ENCODE measurements around the gene DCHS2.

The DCHS2 gene

GRCh38 chr4:154502111-154502510 lies 10.5 kb upstream of the DCHS2 start:
- no peak for DNase-seq (ENCODE audit: low spot score in 2 of 2)
- no peaks in the 10 kb centered on the region for H3K9me3 Mint-ChIP-seq
- no peak for ATAC-seq
- H3K27ac Mint-ChIP-seq, result no peak overlapping the region
- no peaks in the 10 kb centered on the region for H3K4me1 Mint-ChIP-seq
- no peaks in the 10 kb centered on the region for H3K36me3 Mint-ChIP-seq
- H3K4me3 Mint-ChIP-seq, result no peak overlapping the region

- no peak overlapping the region for H3K27ac Mint-ChIP-seq
- H3K4me3 Mint-ChIP-seq, result no peak overlapping the region
- no peak for DNase-seq (ENCODE audit: low spot score in 2 of 2)
These were observed 6.3 kb upstream of the DCHS2 start for GRCh38 chr4:154497889-154498288.

GRCh38 chr4:154495867-154496266 lies 4.3 kb upstream of the DCHS2 start:
- Mint-ChIP-seq H3K4me1 (peaks cover 8% of the 10 kb centered on the region), H3K36me3 (no peaks in the 10 kb centered on the region), H3K9me3 (no peaks in the 10 kb centered on the region), H3K27ac (no peak overlapping the region), H3K4me3 (no peak overlapping the region)
- ATAC-seq (no peak), DNase-seq (ENCODE audit: low spot score in 2 of 2) (no peak)

More at GRCh38 chr4:154497889-154498288, 6.3 kb upstream of the DCHS2 start:
- H3K36me3 Mint-ChIP-seq, result no peaks in the 10 kb centered on the region
- H3K4me1 Mint-ChIP-seq, result no peaks in the 10 kb centered on the region
- no peaks in the 10 kb centered on the region for H3K9me3 Mint-ChIP-seq
- no peak for ATAC-seq

GRCh38 chr4:154492288-154492687 lies 689 bp upstream of the DCHS2 start:
- peak overlapping the region; percentile 59 for H3K4me3 Mint-ChIP-seq
- no peak for DNase-seq (ENCODE audit: low spot score in 2 of 2)
- no peaks in the 10 kb centered on the region for H3K9me3 Mint-ChIP-seq
- H3K36me3 Mint-ChIP-seq, result no peaks in the 10 kb centered on the region
- peaks cover 8% of the 10 kb centered on the region for H3K4me1 Mint-ChIP-seq
- no peak for ATAC-seq
- no peak overlapping the region for H3K27ac Mint-ChIP-seq

GRCh38 chr4:154490583-154491340 lies 837 bp downstream of the DCHS2 start:
- H3K4me1 Mint-ChIP-seq, result peaks cover 8% of the 10 kb centered on the region
- ATAC-seq (peak; percentile 53), DNase-seq (ENCODE audit: low spot score in 2 of 2) (no peak)
- H3K27ac Mint-ChIP-seq, result no peak overlapping the region
- no peaks in the 10 kb centered on the region for H3K9me3 Mint-ChIP-seq
- H3K4me3 Mint-ChIP-seq, result peak overlapping the region; percentile 59
- H3K36me3 Mint-ChIP-seq, result no peaks in the 10 kb centered on the region

GRCh38 chr4:154490234-154490582 lies 1.4 kb downstream of the DCHS2 start:
- H3K36me3 Mint-ChIP-seq, result no peaks in the 10 kb centered on the region
- H3K4me1 Mint-ChIP-seq, result peaks cover 8% of the 10 kb centered on the region
- no peak overlapping the region for H3K27ac Mint-ChIP-seq
- ATAC-seq (no peak), DNase-seq (ENCODE audit: low spot score in 2 of 2) (no peak)
- peak overlapping the region; percentile 59 for H3K4me3 Mint-ChIP-seq
- H3K9me3 Mint-ChIP-seq, result no peaks in the 10 kb centered on the region

GRCh38 chr4:154489558-154490233 lies 1.9 kb downstream of the DCHS2 start:
- DNase-seq (ENCODE audit: low spot score in 2 of 2) (no peak), ATAC-seq (no peak)
- Mint-ChIP-seq H3K4me3 (no peak overlapping the region), H3K4me1 (peaks cover 8% of the 10 kb centered on the region), H3K9me3 (no peaks in the 10 kb centered on the region), H3K36me3 (no peaks in the 10 kb centered on the region), H3K27ac (no peak overlapping the region)

- Mint-ChIP-seq H3K9me3 (no peaks in the 10 kb centered on the region), H3K27ac (no peak overlapping the region), H3K4me1 (peaks cover 8% of the 10 kb centered on the region), H3K36me3 (no peaks in the 10 kb centered on the region), H3K4me3 (no peak overlapping the region)
- DNase-seq (ENCODE audit: low spot score in 2 of 2), result no peak
- no peak for ATAC-seq
These were observed 4.5 kb downstream of the DCHS2 start for GRCh38 chr4:154487145-154487544.

GRCh38 chr4:154485127-154485773 lies 6.3 kb downstream of the DCHS2 start:
- H3K4me1 Mint-ChIP-seq, result no peaks in the 10 kb centered on the region
- no peak overlapping the region for H3K4me3 Mint-ChIP-seq
- H3K9me3 Mint-ChIP-seq, result no peaks in the 10 kb centered on the region
- H3K27ac Mint-ChIP-seq, result no peak overlapping the region
- DNase-seq (ENCODE audit: low spot score in 2 of 2) (no peak), ATAC-seq (no peak)
- H3K36me3 Mint-ChIP-seq, result no peaks in the 10 kb centered on the region

GRCh38 chr4:154478547-154478946 lies 13.1 kb downstream of the DCHS2 start:
- no peaks in the 10 kb centered on the region for H3K36me3 Mint-ChIP-seq
- DNase-seq (ENCODE audit: low spot score in 2 of 2) (no peak), ATAC-seq (no peak)
- no peaks in the 10 kb centered on the region for H3K9me3 Mint-ChIP-seq
- no peak overlapping the region for H3K4me3 Mint-ChIP-seq
- no peak overlapping the region for H3K27ac Mint-ChIP-seq
- no peaks in the 10 kb centered on the region for H3K4me1 Mint-ChIP-seq

GRCh38 chr4:154478128-154478527 lies 13.5 kb downstream of the DCHS2 start:
- Mint-ChIP-seq H3K27ac (no peak overlapping the region), H3K36me3 (no peaks in the 10 kb centered on the region), H3K4me1 (no peaks in the 10 kb centered on the region), H3K4me3 (no peak overlapping the region), H3K9me3 (no peaks in the 10 kb centered on the region)
- no peak for ATAC-seq
- DNase-seq (ENCODE audit: low spot score in 2 of 2), result no peak

GRCh38 chr4:154476232-154476631 lies 15.4 kb downstream of the DCHS2 start:
- Mint-ChIP-seq H3K27ac (no peak overlapping the region), H3K36me3 (no peaks in the 10 kb centered on the region), H3K9me3 (no peaks in the 10 kb centered on the region), H3K4me1 (no peaks in the 10 kb centered on the region), H3K4me3 (no peak overlapping the region)
- DNase-seq (ENCODE audit: low spot score in 2 of 2) (no peak), ATAC-seq (no peak)

GRCh38 chr4:154475820-154476219 lies 15.8 kb downstream of the DCHS2 start:
- Mint-ChIP-seq H3K4me1 (no peaks in the 10 kb centered on the region), H3K4me3 (no peak overlapping the region), H3K27ac (no peak overlapping the region), H3K9me3 (no peaks in the 10 kb centered on the region), H3K36me3 (no peaks in the 10 kb centered on the region)
- no peak for ATAC-seq
- DNase-seq (ENCODE audit: low spot score in 2 of 2), result no peak

- Mint-ChIP-seq H3K4me3 (no peak overlapping the region), H3K9me3 (no peaks in the 10 kb centered on the region), H3K36me3 (no peaks in the 10 kb centered on the region), H3K27ac (no peak overlapping the region), H3K4me1 (no peaks in the 10 kb centered on the region)
- DNase-seq (ENCODE audit: low spot score in 2 of 2) (no peak), ATAC-seq (no peak)
These were observed 18.1 kb downstream of the DCHS2 start for GRCh38 chr4:154473497-154473896.

- ATAC-seq (no peak), DNase-seq (ENCODE audit: low spot score in 2 of 2) (no peak)
- Mint-ChIP-seq H3K27ac (no peak overlapping the region), H3K36me3 (no peaks in the 10 kb centered on the region), H3K9me3 (no peaks in the 10 kb centered on the region), H3K4me3 (no peak overlapping the region), H3K4me1 (no peaks in the 10 kb centered on the region)
These were observed 18.7 kb downstream of the DCHS2 start for GRCh38 chr4:154472858-154473257.
